GM10248 (cell line): ENCODE results near the gene VRK1.

Experiments
- CTCF ChIA-PET: fragments of 300-600 bp; sonication (Branson Sonifier 250); formaldehyde crosslinking; extraction: SDS; loops from one replicate; lab custom pipeline; 2021; ENCODE audit warnings: antibody characterized with exemption; lab: Yijun Ruan, JAX
- POLR2A ChIA-PET: fragments of 350-650 bp; sonication (Branson Sonifier 250); formaldehyde crosslinking; extraction: SDS; loops from one replicate; lab custom pipeline; 2020; ENCODE audit warnings: antibody characterized with exemption; lab: Yijun Ruan, JAX
- DNase-seq: peaks from one replicate; pipeline ENCODE4 v3.0.0; 2012; ENCODE audit errors: extremely low spot score
- TF ChIP-seq, protein P1 (sequence below): IDR thresholded peaks from 2 replicates; pipeline ENCODE4 v1.5.1; 2012; ENCODE audit warnings: mild to moderate bottlenecking, low read depth; ENCODE audit errors: extremely low read depth, missing control alignments, control extremely low read depth

Gene VRK1

GRCh38 chr14:96902004-96902403 lies 104.8 kb downstream of the VRK1 start:
- CTCF ChIA-PET: no interaction called here
- TF ChIP-seq, protein P1, sequence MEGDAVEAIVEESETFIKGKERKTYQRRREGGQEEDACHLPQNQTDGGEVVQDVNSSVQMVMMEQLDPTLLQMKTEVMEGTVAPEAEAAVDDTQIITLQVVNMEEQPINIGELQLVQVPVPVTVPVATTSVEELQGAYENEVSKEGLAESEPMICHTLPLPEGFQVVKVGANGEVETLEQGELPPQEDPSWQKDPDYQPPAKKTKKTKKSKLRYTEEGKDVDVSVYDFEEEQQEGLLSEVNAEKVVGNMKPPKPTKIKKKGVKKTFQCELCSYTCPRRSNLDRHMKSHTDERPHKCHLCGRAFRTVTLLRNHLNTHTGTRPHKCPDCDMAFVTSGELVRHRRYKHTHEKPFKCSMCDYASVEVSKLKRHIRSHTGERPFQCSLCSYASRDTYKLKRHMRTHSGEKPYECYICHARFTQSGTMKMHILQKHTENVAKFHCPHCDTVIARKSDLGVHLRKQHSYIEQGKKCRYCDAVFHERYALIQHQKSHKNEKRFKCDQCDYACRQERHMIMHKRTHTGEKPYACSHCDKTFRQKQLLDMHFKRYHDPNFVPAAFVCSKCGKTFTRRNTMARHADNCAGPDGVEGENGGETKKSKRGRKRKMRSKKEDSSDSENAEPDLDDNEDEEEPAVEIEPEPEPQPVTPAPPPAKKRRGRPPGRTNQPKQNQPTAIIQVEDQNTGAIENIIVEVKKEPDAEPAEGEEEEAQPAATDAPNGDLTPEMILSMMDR: no peak
- POLR2A ChIA-PET: no interaction called here
- DNase-seq: no peak

GRCh38 chr14:96903444-96904023 lies 106.4 kb downstream of the VRK1 start:
- ChIA-PET CTCF (interaction anchor here (1.4 kb wide), 1 partner anchor 10 kb away, joined by 4 read pairs; no protein-coding TSS in a partner anchor), POLR2A (no interaction called here)
- TF ChIP-seq, protein P1: no peak
- DNase-seq: no peak

GRCh38 chr14:96904201-96904600 lies 107.0 kb downstream of the VRK1 start:
- ChIA-PET CTCF (interaction anchor here (1.4 kb wide), 1 partner anchor 10 kb away, joined by 4 read pairs; no protein-coding TSS in a partner anchor), POLR2A (no interaction called here)
- no peak for DNase-seq
- TF ChIP-seq, protein P1: no peak

DNA sequence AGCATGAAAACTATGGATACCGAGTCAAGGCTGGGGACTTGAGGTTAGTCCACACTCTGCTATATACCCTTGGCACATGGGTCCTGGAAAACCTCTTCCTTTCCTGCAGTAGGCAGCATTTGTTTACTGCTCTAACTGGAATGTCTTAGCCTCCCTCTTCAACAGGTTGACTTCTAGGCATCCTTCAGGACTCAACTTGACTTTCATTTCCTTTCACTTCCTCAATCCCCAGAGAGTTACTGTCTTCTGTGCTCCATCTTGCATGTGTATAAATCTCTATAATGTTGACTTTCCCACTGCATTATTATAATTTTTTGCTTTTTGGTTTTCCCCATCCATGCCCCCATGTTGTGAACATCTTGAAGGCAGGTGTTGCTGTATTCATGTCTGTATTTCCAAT lies 107.9 kb downstream of the VRK1 start:
- no peak for DNase-seq
- ChIA-PET POLR2A (no interaction called here), CTCF (no interaction called here)
- TF ChIP-seq, protein P1: no peak

DNA sequence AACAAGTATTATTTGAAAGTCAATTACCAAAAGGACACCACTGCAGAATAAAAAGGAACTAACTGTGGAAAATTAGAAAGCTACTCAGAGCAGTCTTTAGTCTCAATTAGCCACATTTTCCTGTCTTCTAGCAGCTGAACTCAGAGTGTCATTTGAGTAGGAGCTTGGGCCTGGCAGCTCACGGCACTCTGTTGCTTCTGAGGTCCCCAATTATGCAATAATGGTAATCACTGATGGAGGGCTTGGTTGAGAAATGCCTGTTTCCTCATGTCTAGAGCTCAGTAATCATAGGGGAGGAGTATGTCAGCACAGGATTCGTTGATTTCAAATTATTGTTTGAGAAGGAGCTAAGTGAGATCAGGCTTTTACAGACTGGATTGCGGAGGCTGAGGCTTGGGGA lies 108.6 kb downstream of the VRK1 start:
- POLR2A ChIA-PET: no interaction called here
- TF ChIP-seq, protein P1: no peak
- DNase-seq: no peak
- CTCF ChIA-PET: interaction anchor here (1.6 kb wide), 1 partner anchor 51 kb away, joined by 3 read pairs; no protein-coding TSS in a partner anchor

- ChIA-PET POLR2A (no interaction called here), CTCF (interaction anchor here (1.0 to 1.6 kb wide), 2 partner anchors 51 to 54 kb away, joined by 3 read pairs; no protein-coding TSS in a partner anchor)
- no peak for DNase-seq
- TF ChIP-seq, protein P1: no peak
These were observed 109.3 kb downstream of the VRK1 start for GRCh38 chr14:96906434-96906833.
